Gastrocnemius medialis (tissue), 4 donors: Measurements from ENCODE around the gene GNAZ. TPM values are rescaled to one million over a fixed set of nuclear protein-coding genes. Genes with fewer than 3 reads are reported as not detected.

ENCODE experiments used
- ATAC-seq, 2 donors: fragments of 150-250 bp; one replicate each; pipeline ENCODE4 v1.9.1; 2016
- DNase-seq, 2 donors: peaks; one replicate each; pipeline ENCODE4 v3.0.0-alpha.2; 2019
- H3K27ac ChIP-seq, 4 donors: fragments of 200-600 bp; sonication (generic); 1 replicate in 1 of 4; 2 replicates in 3 of 4; pipeline ENCODE4 v1.5.1; 2016 to 2018; ENCODE audit warnings: mild to moderate bottlenecking in 2 of 4, moderate library complexity in 1 of 4
- H3K27me3 ChIP-seq, 3 donors: fragments of 200-600 bp; sonication (generic) in 2 of 3; 1 replicate in 1 of 3; 2 replicates in 2 of 3; pipeline versions ENCODE4 v1.5.1 to v1.6.0; 2016 to 2019; ENCODE audit warnings: mild to moderate bottlenecking in 1 of 3, moderate library complexity in 1 of 3
- H3K36me3 ChIP-seq, 2 donors: fragments of 200-600 bp; sonication (generic) in 1 of 2; one replicate each; pipeline ENCODE4 v1.5.1; 2017 to 2018
- H3K4me1 ChIP-seq, 2 donors: fragments of 200-600 bp; sonication (generic) in 1 of 2; one replicate each; pipeline ENCODE4 v1.5.1; 2016 to 2017; ENCODE audit warnings: mild to moderate bottlenecking in 2 of 2
- H3K4me3 ChIP-seq, 4 donors: fragments of 200-600 bp; sonication (generic) in 3 of 4; 1 replicate in 1 of 4; 2 replicates in 3 of 4; pipeline ENCODE4 v1.5.1; 2016 to 2019; ENCODE audit warnings: mild to moderate bottlenecking in 2 of 4
- H3K9me3 ChIP-seq, 3 donors: fragments of 200-600 bp; sonication (generic) in 2 of 3; 1 replicate in 1 of 3; 2 replicates in 2 of 3; pipeline ENCODE4 v1.5.1; 2016 to 2019
- POLR2A ChIP-seq, 2 donors: fragments of 450-650 bp; IDR thresholded peaks; one replicate each; pipeline ENCODE4 v1.6.1; 2017; ENCODE audit warnings: antibody characterized with exemption in 2 of 2, mild to moderate bottlenecking in 2 of 2, moderate library complexity in 2 of 2
- in situ Hi-C, 4 donors: fragments of 200-750 bp; cut with MboI; loops; one replicate each; pipeline versions ENCODE4 v1.15.0 to v1.8.0; 2017; ENCODE audit warnings: low sequenced_read_pairs in 4 of 4
- intact Hi-C: fragments of 100-400 bp; cut with DNase I; formaldehyde crosslinking; loops from one replicate; pipeline ENCODE4 v1.15.1; 2023; ENCODE audit warnings: low total_unique reads
- total RNA-seq, 4 donors: library from RNA; depleted of rRNA; stranded (reverse); fragments of >200 nt; gene quantifications; one replicate each; pipeline versions ENCODE4 v1.1.0 to v1.2.3, GENCODE V29; 2016
- TF ChIP-seq, protein P1 (sequence below), 5 experiments: fragments of 450-650 bp in 3 of 5; fragments of 200-600 bp in 2 of 5; sonication (generic) in 2 of 5; IDR thresholded peaks in 4 of 5; conservative IDR thresholded peaks in 1 of 5; 1 replicate in 4 of 5; 2 replicates in 1 of 5; pipeline ENCODE4 v1.5.1; 2016 to 2019; ENCODE audit warnings: antibody characterized with exemption in 5 of 5, mild to moderate bottlenecking in 3 of 5, moderate library complexity in 3 of 5

GNAZ gene
- total RNA-seq, 4 donors from 2014 or later = 0.92 to 3.1 (median 2.6) TPM

- no peaks in the 10 kb centered on the region for H3K36me3 ChIP-seq
- intact Hi-C loops (no loop called here), in situ Hi-C loops (no loop called here)
- no peak overlapping the region for H3K27ac ChIP-seq
- no peaks in the 10 kb centered on the region for H3K27me3 ChIP-seq
- H3K9me3 ChIP-seq = no peaks in the 10 kb centered on the region
- TF ChIP-seq, protein P1, sequence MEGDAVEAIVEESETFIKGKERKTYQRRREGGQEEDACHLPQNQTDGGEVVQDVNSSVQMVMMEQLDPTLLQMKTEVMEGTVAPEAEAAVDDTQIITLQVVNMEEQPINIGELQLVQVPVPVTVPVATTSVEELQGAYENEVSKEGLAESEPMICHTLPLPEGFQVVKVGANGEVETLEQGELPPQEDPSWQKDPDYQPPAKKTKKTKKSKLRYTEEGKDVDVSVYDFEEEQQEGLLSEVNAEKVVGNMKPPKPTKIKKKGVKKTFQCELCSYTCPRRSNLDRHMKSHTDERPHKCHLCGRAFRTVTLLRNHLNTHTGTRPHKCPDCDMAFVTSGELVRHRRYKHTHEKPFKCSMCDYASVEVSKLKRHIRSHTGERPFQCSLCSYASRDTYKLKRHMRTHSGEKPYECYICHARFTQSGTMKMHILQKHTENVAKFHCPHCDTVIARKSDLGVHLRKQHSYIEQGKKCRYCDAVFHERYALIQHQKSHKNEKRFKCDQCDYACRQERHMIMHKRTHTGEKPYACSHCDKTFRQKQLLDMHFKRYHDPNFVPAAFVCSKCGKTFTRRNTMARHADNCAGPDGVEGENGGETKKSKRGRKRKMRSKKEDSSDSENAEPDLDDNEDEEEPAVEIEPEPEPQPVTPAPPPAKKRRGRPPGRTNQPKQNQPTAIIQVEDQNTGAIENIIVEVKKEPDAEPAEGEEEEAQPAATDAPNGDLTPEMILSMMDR (IDR thresholded peaks at IDR 0.05 in 4 of 5, conservative IDR thresholded peaks at IDR 0.05 in 1 of 5) = no peak
- no peak for TF ChIP-seq POLR2A (IDR thresholded peaks at IDR 0.05)
- ATAC-seq = no peak
- H3K4me3 ChIP-seq = no peak overlapping the region
- no peak for DNase-seq
- peaks cover 0 to under 1% of the 10 kb centered on the region in 2 donors for H3K4me1 ChIP-seq
These were observed 80.4 kb downstream of the GNAZ start for GRCh38 chr22:23150762-23151161.

GRCh38 chr22:23151827-23152226 is 81.5 kb downstream of the GNAZ start:
- intact Hi-C loops (no loop called here), in situ Hi-C loops (no loop called here)
- TF ChIP-seq, protein P1 (IDR thresholded peaks at IDR 0.05 in 4 of 5, conservative IDR thresholded peaks at IDR 0.05 in 1 of 5) = no peak
- TF ChIP-seq POLR2A (IDR thresholded peaks at IDR 0.05) = no peak
- no peaks in the 10 kb centered on the region for H3K36me3 ChIP-seq
- H3K27me3 ChIP-seq = no peaks in the 10 kb centered on the region
- DNase-seq (no peak), ATAC-seq (no peak)
- H3K4me3 ChIP-seq = no peak overlapping the region
- no peaks in the 10 kb centered on the region for H3K4me1 ChIP-seq
- no peaks in the 10 kb centered on the region for H3K9me3 ChIP-seq
- no peak overlapping the region for H3K27ac ChIP-seq

DNA sequence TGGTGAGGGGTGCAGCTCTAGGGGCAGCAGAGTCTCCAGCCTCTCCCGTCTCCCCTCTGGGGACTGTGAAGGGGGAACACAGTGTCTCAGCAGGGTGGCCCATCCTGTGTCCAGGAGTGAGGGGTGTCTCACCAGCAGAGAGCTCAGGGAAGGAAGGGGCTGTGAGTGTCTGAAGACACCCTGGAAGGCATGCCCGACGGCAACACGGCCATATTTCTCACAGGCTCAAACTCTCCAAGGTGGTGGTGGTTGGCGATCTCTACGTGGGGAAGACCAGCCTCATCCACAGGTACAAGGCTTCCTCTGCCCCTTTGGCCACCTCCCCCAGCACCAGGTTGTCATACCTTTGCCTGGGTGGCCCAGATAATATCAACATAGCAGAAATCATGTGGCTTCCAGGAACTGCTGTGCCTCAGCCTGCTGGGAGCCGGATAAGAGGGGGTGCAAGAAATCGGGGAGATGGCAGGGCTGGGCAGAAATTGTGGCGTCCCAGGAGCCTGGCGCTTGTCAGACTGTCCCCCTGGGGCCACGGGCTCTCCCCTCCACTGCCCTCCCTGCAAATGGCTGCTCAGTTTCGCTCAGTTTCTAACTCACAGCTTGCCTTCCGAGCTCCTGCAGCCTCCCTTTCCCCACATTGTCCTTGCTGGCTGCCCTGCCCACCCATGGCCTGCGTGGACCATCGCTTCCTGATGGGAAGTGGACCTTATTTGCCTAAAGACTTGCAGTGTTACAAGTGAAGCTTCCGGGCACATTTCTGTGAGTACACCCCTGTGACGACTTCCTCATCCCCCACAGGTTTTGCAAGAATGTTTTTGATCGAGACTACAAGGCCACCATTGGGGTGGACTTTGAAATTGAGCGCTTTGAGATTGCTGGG is 82.2 kb downstream of the GNAZ start:
- ATAC-seq (no peak), DNase-seq (no peak)
- H3K4me1 ChIP-seq = no peaks in the 10 kb centered on the region
- no peak overlapping the region for H3K27ac ChIP-seq
- no peaks in the 10 kb centered on the region for H3K9me3 ChIP-seq
- in situ Hi-C loops = no loop called here
- no peak for TF ChIP-seq POLR2A (IDR thresholded peaks at IDR 0.05)
- TF ChIP-seq, protein P1 (IDR thresholded peaks at IDR 0.05 in 4 of 5, conservative IDR thresholded peaks at IDR 0.05 in 1 of 5) = no peak
- H3K4me3 ChIP-seq = no peak overlapping the region
- H3K27me3 ChIP-seq = no peaks in the 10 kb centered on the region
- no peaks in the 10 kb centered on the region for H3K36me3 ChIP-seq
- intact Hi-C loops = no loop called here

GRCh38 chr22:23153994-23154393 is 83.7 kb downstream of the GNAZ start:
- H3K9me3 ChIP-seq = no peaks in the 10 kb centered on the region
- H3K4me1 ChIP-seq = no peaks in the 10 kb centered on the region
- no peak for ATAC-seq
- H3K36me3 ChIP-seq = no peaks in the 10 kb centered on the region
- no peaks in the 10 kb centered on the region for H3K27me3 ChIP-seq
- in situ Hi-C loops (no loop called here), intact Hi-C loops (no loop called here)
- DNase-seq = no peak
- no peak overlapping the region for H3K4me3 ChIP-seq
- no peak overlapping the region for H3K27ac ChIP-seq
- TF ChIP-seq POLR2A (IDR thresholded peaks at IDR 0.05) = no peak
- TF ChIP-seq, protein P1 (IDR thresholded peaks at IDR 0.05 in 4 of 5, conservative IDR thresholded peaks at IDR 0.05 in 1 of 5) = no peak
